LHCN-M2 (cell line): ENCODE measurements around the gene HRH3. TPM values are rescaled to one million over a fixed set of nuclear protein-coding genes. Genes with fewer than 3 reads are reported as not detected.

ENCODE experiments used
- DNase-seq: peaks from one replicate; pipeline ENCODE4 v3.0.0-alpha.2; 2012; ENCODE audit warnings: low read depth
- total RNA-seq: library from RNA; depleted of rRNA; stranded (reverse); fragments of >200 nt; gene quantifications from 2 replicates; pipeline ENCODE4 v1.2.3, GENCODE V29; 2014; rRNA removed

HRH3 gene
- total RNA-seq, 1 experiment from 2014 or later, result not detected

GRCh38 chr20:62181808-62182207, 38.3 kb downstream of the HRH3 start:
- no peak for DNase-seq

GRCh38 chr20:62179162-62179504, 40.9 kb downstream of the HRH3 start:
- DNase-seq, result no peak

GRCh38 chr20:62178316-62179161, 41.5 kb downstream of the HRH3 start:
- no peak for DNase-seq

GRCh38 chr20:62177307-62177706, 42.8 kb downstream of the HRH3 start:
- no peak for DNase-seq

GRCh38 chr20:62176866-62177265, 43.2 kb downstream of the HRH3 start:
- DNase-seq, result no peak

GRCh38 chr20:62175711-62176110, 44.4 kb downstream of the HRH3 start:
- no peak for DNase-seq

- no peak for DNase-seq
Observed at GRCh38 chr20:62174870-62175624, 45.0 kb downstream of the HRH3 start.

- no peak for DNase-seq
Observed at GRCh38 chr20:62174021-62174804, 45.9 kb downstream of the HRH3 start.

- no peak for DNase-seq
Observed at GRCh38 chr20:62172666-62173065, 47.4 kb downstream of the HRH3 start.

- DNase-seq, result no peak
Observed at GRCh38 chr20:62171245-62171644, 48.8 kb downstream of the HRH3 start.

- no peak for DNase-seq
Observed at GRCh38 chr20:62170536-62170935, 49.5 kb downstream of the HRH3 start.

GRCh38 chr20:62168890-62169435, 51.1 kb downstream of the HRH3 start:
- DNase-seq, result no peak

GRCh38 chr20:62168061-62168460, 52.0 kb downstream of the HRH3 start:
- no peak for DNase-seq

- no peak for DNase-seq
Observed at GRCh38 chr20:62167474-62167873, 52.6 kb downstream of the HRH3 start.

- DNase-seq, result no peak
Observed at GRCh38 chr20:62165762-62166399, 54.2 kb downstream of the HRH3 start.

Other genes with a start within 250 kb of the HRH3 start
- gene TAF4, start 154.4 kb downstream of the HRH3 start, total RNA-seq, result 4.4 and 16.1 TPM in 2 replicates
- 55.9 and 61.1 TPM in 2 replicates for gene LSM14B, start 97.8 kb downstream of the HRH3 start, total RNA-seq
- gene PSMA7, start 76.9 kb downstream of the HRH3 start, total RNA-seq, result 503 and 618 TPM in 2 replicates
- 14.3 and 18.0 TPM in 2 replicates for gene SS18L1, start 76.5 kb downstream of the HRH3 start, total RNA-seq
- 20.2 and 27.7 TPM in 2 replicates for gene MTG2, start 37.2 kb downstream of the HRH3 start, total RNA-seq
- 11.3 and 12.7 TPM in 2 replicates for gene OSBPL2, start 18.2 kb upstream of the HRH3 start, total RNA-seq
- 204 and 234 TPM in 2 replicates for gene ADRM1, start 82.7 kb upstream of the HRH3 start, total RNA-seq
- gene LAMA5, start 147.0 kb upstream of the HRH3 start, total RNA-seq, result 7.2 and 29.2 TPM in 2 replicates
- gene RPS21, start 166.8 kb upstream of the HRH3 start, total RNA-seq, result 1,447 and 2,174 TPM in 2 replicates
- gene CABLES2, start 187.0 kb upstream of the HRH3 start, total RNA-seq, result 7.0 and 7.2 TPM in 2 replicates
- not detected in 2 replicates for gene RBBP8NL, start 207.3 kb upstream of the HRH3 start, total RNA-seq